OCI-LY1 (cell line): Measurements from ENCODE around the gene A4GNT.

Experiments
- H2AFZ ChIP-seq: fragments of 200-600 bp; sonication (generic), shearing (Covaris generic); 2 replicates; pipeline ENCODE4 v1.6.0; 2014; ENCODE audit warnings: antibody characterized with exemption, mild to moderate bottlenecking, low read length
- H3F3A ChIP-seq: fragments of 200-600 bp; sonication (generic), shearing (Covaris generic); 2 replicates; pipeline ENCODE4 v1.6.0; 2014; ENCODE audit warnings: mild to moderate bottlenecking, antibody characterized with exemption, low read length, moderate library complexity; ENCODE audit not compliant: insufficient read depth
- H3K27ac ChIP-seq: fragments of 200-600 bp; sonication (generic); 2 replicates; pipeline ENCODE4 v1.5.1; 2014; ENCODE audit warnings: low read length, mixed run types, mild to moderate bottlenecking, low read depth; ENCODE audit not compliant: poor library complexity, severe bottlenecking
- H3K27me3 ChIP-seq: fragments of 200-600 bp; sonication (generic); 2 replicates; pipeline ENCODE4 v1.6.0; 2014; ENCODE audit warnings: antibody characterized with exemption, mild to moderate bottlenecking, low read length, moderate library complexity; ENCODE audit not compliant: insufficient read depth
- H3K36me3 ChIP-seq: fragments of 200-600 bp; sonication (generic); 2 replicates; pipeline ENCODE4 v1.6.1; 2014; ENCODE audit warnings: mild to moderate bottlenecking, antibody characterized with exemption, low read length, moderate library complexity, mixed read lengths; ENCODE audit not compliant: insufficient read depth
- H3K4me1 ChIP-seq: fragments of 200-600 bp; sonication (generic); 2 replicates; pipeline ENCODE4 v1.5.1; 2014; ENCODE audit warnings: mild to moderate bottlenecking, low read length, moderate library complexity; ENCODE audit not compliant: insufficient read depth, severe bottlenecking
- H3K4me2 ChIP-seq: fragments of 200-600 bp; sonication (generic), shearing (Covaris generic); 2 replicates; pipeline ENCODE4 v1.6.1; 2014; ENCODE audit warnings: low read length
- H3K4me3 ChIP-seq: fragments of 200-600 bp; sonication (generic); 2 replicates; pipeline ENCODE4 v1.5.1; 2014; ENCODE audit warnings: low read length, low read depth, mild to moderate bottlenecking, mixed read lengths; ENCODE audit not compliant: poor library complexity, severe bottlenecking
- H3K79me2 ChIP-seq: fragments of 200-600 bp; shearing (Covaris generic); 2 replicates; pipeline ENCODE4 v1.6.1; 2016; ENCODE audit warnings: mixed run types, low read length, mixed read lengths; ENCODE audit not compliant: insufficient read depth
- H3K9ac ChIP-seq: fragments of 200-600 bp; sonication (generic), shearing (Covaris generic); 2 replicates; pipeline ENCODE4 v1.6.1; 2014; ENCODE audit warnings: mild to moderate bottlenecking, low read length, mixed read lengths
- H3K9me2 ChIP-seq: fragments of 200-600 bp; sonication (generic), shearing (Covaris generic); 2 replicates; pipeline ENCODE4 v1.6.1; 2014; ENCODE audit warnings: low read depth, mild to moderate bottlenecking, low read length, mixed read lengths
- H3K9me3 ChIP-seq: fragments of 200-600 bp; shearing (Covaris generic); 2 replicates; pipeline ENCODE4 v1.6.1; 2014; ENCODE audit warnings: low read length, mixed read lengths
- H4K20me1 ChIP-seq: fragments of 200-600 bp; sonication (generic), shearing (Covaris generic); 2 replicates; pipeline ENCODE4 v1.6.0; 2016; ENCODE audit warnings: mild to moderate bottlenecking, low read length; ENCODE audit not compliant: insufficient read depth
- EZH2 ChIP-seq: fragments of 200-600 bp; sonication (generic), shearing (Covaris generic); IDR thresholded peaks from 2 replicates; pipeline ENCODE4 v1.8.0; 2017; ENCODE audit warnings: borderline replicate concordance, mixed run types, mild to moderate bottlenecking, antibody characterized with exemption, low read length, moderate library complexity, mixed read lengths
- TF ChIP-seq, protein P1 (sequence below): fragments of 200-600 bp; sonication (generic), shearing (Covaris generic); IDR thresholded peaks from 2 replicates; pipeline ENCODE4 v1.5.1; 2017; ENCODE audit warnings: mild to moderate bottlenecking, antibody characterized with exemption, low read length, moderate library complexity, mixed read lengths

Gene A4GNT

DNA sequence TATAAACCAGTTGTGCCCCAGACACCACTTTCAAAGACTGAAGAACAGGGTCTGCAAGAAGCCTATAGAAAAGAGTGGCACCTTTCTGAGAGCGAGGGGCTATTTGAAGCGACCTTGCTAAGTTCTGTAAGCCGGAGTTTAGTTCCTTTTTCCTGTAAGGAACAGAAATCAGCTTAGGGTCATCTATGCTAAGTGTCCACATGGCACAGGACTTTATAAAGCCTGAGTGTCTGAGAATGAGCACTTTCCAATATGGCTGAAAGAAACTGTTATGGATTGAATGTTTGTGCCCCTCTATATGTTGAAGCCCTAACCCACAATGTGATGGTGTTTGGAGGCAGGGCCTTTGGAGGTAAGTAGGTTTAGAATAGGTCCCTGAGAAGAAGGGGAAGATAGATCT, 4.0 kb upstream of the A4GNT start:
- Histone ChIP-seq H3K36me3 (no peaks in the 10 kb centered on the region), H3K9me2 (no peaks in the 10 kb centered on the region), H3K4me2 (no peak overlapping the region), H3K9ac (no peak overlapping the region), H3K79me2 (no peaks in the 10 kb centered on the region), H4K20me1 (no peaks in the 10 kb centered on the region), H3K9me3 (no peaks in the 10 kb centered on the region), H3F3A (no peaks in the 10 kb centered on the region), H3K27ac (no peak overlapping the region), H3K4me3 (no peak overlapping the region), H3K27me3 (no peaks in the 10 kb centered on the region), H3K4me1 (no peaks in the 10 kb centered on the region), H2AFZ (no peak overlapping the region)
- no peak for TF ChIP-seq EZH2
- TF ChIP-seq, protein P1, sequence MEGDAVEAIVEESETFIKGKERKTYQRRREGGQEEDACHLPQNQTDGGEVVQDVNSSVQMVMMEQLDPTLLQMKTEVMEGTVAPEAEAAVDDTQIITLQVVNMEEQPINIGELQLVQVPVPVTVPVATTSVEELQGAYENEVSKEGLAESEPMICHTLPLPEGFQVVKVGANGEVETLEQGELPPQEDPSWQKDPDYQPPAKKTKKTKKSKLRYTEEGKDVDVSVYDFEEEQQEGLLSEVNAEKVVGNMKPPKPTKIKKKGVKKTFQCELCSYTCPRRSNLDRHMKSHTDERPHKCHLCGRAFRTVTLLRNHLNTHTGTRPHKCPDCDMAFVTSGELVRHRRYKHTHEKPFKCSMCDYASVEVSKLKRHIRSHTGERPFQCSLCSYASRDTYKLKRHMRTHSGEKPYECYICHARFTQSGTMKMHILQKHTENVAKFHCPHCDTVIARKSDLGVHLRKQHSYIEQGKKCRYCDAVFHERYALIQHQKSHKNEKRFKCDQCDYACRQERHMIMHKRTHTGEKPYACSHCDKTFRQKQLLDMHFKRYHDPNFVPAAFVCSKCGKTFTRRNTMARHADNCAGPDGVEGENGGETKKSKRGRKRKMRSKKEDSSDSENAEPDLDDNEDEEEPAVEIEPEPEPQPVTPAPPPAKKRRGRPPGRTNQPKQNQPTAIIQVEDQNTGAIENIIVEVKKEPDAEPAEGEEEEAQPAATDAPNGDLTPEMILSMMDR = no peak

DNA sequence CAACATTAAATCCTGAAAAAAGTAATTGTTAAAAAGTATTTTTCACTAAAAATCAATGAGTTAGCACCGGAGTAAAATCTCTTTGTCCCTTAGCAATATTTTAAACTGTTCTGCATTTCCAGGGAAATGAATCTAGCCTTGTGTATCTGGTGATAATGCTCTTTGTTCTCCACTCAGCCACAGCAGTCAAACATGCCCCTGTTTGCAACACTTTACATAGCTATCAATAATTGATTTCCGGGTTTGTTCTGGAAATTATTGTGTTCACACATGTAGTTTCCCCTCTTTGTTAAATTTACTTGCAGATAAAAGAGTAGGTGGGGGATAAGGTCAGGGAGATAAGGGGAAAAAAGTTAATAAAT, 3.6 kb upstream of the A4GNT start:
- no peaks in the 10 kb centered on the region for H3F3A ChIP-seq
- H3K9me3 ChIP-seq = no peaks in the 10 kb centered on the region
- no peak overlapping the region for H2AFZ ChIP-seq
- H3K79me2 ChIP-seq = no peaks in the 10 kb centered on the region
- TF ChIP-seq, protein P1 = no peak
- TF ChIP-seq EZH2 = no peak
- H3K4me1 ChIP-seq = no peaks in the 10 kb centered on the region
- H3K36me3 ChIP-seq = no peaks in the 10 kb centered on the region
- no peak overlapping the region for H3K9ac ChIP-seq
- no peak overlapping the region for H3K4me3 ChIP-seq
- H3K27me3 ChIP-seq = no peaks in the 10 kb centered on the region
- no peaks in the 10 kb centered on the region for H3K9me2 ChIP-seq
- no peaks in the 10 kb centered on the region for H4K20me1 ChIP-seq
- H3K4me2 ChIP-seq = no peak overlapping the region
- no peak overlapping the region for H3K27ac ChIP-seq

DNA sequence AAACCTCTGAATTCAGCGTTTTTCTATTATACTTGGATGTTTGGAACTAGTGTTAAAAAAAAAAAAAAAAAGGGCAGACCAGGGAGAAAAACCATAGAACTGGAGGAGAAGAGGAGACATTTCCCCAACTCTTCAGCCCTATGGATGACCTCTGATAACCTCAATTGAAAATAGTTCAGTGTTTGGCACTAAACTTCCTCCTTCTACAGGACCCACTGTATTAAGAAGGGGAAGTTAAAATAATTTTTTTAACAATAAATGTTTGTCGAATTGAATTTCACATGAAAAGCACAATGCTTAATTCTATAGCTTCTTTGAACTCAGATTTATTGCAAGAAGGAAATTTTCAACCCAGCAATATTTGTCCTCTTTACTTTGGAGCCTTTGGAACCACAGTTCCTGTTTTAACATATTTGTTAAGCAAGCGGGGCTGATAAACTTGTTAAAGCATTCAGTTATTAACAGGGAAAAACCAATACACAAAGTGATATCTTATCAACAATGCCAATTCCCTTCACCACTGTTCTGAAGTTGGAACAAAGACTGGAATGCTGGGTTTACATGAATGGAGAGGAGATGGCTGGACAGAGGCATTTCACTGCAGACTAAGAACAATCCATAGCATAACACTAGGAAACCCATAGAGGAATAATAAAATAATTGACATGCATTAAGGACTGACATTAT, 3.1 kb upstream of the A4GNT start:
- TF ChIP-seq, protein P1 = no peak
- no peak for TF ChIP-seq EZH2
- Histone ChIP-seq H3K4me2 (no peak overlapping the region), H2AFZ (no peak overlapping the region), H3K27me3 (no peaks in the 10 kb centered on the region), H4K20me1 (no peaks in the 10 kb centered on the region), H3K9me2 (no peaks in the 10 kb centered on the region), H3K79me2 (no peaks in the 10 kb centered on the region), H3K4me1 (no peaks in the 10 kb centered on the region), H3K36me3 (no peaks in the 10 kb centered on the region), H3K9ac (no peak overlapping the region), H3K9me3 (no peaks in the 10 kb centered on the region), H3K27ac (no peak overlapping the region), H3F3A (no peaks in the 10 kb centered on the region), H3K4me3 (no peak overlapping the region)
